ENCODE measurements around the gene HOXA3.

DNA sequence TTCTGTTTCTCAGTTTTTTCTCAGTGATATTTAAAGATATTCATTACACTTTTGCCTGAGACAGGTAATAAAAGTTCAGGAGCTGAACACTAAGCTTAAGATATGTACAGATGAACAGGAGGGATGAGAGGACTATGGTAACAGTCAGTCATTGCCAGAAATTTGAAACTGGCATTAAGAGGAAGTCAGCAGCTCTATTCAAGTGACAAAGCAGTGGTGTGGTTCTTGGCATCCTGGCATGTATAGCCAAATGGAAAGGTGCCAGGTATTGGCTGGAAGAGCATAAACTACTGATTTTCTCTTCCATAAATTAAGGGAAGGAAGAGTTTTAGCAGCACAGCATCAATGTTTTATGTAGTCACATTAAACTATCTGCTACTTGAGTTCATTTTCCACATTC lies 79.3 kb downstream of the HOXA3 start:
- no peak for TF ChIP-seq POLR2A (IDR thresholded peaks at IDR 0.05)
- TF ChIP-seq, protein P1, sequence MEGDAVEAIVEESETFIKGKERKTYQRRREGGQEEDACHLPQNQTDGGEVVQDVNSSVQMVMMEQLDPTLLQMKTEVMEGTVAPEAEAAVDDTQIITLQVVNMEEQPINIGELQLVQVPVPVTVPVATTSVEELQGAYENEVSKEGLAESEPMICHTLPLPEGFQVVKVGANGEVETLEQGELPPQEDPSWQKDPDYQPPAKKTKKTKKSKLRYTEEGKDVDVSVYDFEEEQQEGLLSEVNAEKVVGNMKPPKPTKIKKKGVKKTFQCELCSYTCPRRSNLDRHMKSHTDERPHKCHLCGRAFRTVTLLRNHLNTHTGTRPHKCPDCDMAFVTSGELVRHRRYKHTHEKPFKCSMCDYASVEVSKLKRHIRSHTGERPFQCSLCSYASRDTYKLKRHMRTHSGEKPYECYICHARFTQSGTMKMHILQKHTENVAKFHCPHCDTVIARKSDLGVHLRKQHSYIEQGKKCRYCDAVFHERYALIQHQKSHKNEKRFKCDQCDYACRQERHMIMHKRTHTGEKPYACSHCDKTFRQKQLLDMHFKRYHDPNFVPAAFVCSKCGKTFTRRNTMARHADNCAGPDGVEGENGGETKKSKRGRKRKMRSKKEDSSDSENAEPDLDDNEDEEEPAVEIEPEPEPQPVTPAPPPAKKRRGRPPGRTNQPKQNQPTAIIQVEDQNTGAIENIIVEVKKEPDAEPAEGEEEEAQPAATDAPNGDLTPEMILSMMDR (IDR thresholded peaks at IDR 0.05) = no peak

Data from lower leg skin (tissue), 3 donors.